Testis (tissue), 2 donors: ENCODE results near the gene TNS1.

Experiments used
- POLR2A ChIP-seq: fragments of 450-650 bp; IDR thresholded peaks from one replicate; pipeline ENCODE4 v1.6.1; 2017; ENCODE audit warnings: antibody characterized with exemption, mild to moderate bottlenecking, moderate library complexity
- TF ChIP-seq, protein P1 (sequence below), 3 experiments: fragments of 450-650 bp in 2 of 3; fragments of 200-600 bp in 1 of 3; sonication (generic) in 1 of 3; IDR thresholded peaks; one replicate each; pipeline ENCODE4 v1.5.1; 2016 to 2019; ENCODE audit warnings: antibody characterized with exemption in 3 of 3, mild to moderate bottlenecking in 2 of 3, moderate library complexity in 1 of 3

DNA sequence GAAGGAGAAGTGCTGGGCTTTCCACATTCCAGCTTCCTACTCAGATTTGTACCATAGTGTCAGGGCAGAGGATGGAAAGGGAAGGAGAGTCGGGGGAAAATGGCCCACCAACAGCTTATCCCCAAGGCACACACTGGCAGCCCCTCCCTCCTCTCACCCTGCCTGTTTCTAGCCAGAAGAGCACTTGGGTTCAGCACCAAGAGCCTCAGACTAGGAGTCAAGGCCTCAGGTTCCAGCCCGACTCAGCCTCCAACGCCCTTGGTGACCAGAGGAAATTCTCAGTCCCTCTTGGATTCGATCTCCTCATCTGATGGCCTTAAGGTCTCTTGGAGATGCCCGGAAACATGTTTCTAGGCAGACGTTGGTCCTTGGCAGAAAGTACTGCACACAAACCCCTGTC is 53.9 kb downstream of the TNS1 start:
- TF ChIP-seq, protein P1, sequence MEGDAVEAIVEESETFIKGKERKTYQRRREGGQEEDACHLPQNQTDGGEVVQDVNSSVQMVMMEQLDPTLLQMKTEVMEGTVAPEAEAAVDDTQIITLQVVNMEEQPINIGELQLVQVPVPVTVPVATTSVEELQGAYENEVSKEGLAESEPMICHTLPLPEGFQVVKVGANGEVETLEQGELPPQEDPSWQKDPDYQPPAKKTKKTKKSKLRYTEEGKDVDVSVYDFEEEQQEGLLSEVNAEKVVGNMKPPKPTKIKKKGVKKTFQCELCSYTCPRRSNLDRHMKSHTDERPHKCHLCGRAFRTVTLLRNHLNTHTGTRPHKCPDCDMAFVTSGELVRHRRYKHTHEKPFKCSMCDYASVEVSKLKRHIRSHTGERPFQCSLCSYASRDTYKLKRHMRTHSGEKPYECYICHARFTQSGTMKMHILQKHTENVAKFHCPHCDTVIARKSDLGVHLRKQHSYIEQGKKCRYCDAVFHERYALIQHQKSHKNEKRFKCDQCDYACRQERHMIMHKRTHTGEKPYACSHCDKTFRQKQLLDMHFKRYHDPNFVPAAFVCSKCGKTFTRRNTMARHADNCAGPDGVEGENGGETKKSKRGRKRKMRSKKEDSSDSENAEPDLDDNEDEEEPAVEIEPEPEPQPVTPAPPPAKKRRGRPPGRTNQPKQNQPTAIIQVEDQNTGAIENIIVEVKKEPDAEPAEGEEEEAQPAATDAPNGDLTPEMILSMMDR (IDR thresholded peaks at IDR 0.05), result no peak
- no peak for TF ChIP-seq POLR2A
